ENCODE data around the gene GLIS1. TPM values are rescaled to one million over a fixed set of nuclear protein-coding genes. Genes with fewer than 3 reads are reported as not detected.

GLIS1 gene
- total RNA-seq, 1 donor, result 2.9 TPM

DNA sequence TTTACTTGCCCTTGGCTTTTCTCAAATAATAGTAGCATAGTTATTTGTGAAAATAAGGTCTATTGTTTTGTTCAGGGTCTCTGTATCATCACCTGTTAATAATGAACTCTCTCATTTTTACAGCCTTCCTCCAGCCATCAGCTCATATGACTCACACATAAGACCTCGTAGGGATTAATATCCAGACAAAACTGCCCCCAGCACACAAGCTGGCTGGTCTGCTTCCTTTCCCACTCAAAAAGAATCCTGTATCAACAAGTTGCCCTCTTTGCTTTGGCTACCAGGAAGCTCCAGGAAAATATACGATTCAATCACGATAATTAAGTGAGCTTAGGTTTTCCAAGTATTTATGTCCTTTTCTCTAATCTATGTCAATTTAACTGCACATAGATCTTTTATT lies 160.6 kb downstream of the GLIS1 start:
- Histone ChIP-seq H3K4me3 (ENCODE audit: insufficient read depth, low read length) (no peak overlapping the region), H3K4me1 (ENCODE audit: insufficient read depth, low read length) (no peaks in the 10 kb centered on the region), H3K27ac (ENCODE audit: low read depth, low read length) (no peak overlapping the region), H3K9me3 (ENCODE audit: low read depth, low read length) (no peaks in the 10 kb centered on the region), H2AFZ (ENCODE audit: low read length) (no peak overlapping the region), H3K27me3 (ENCODE audit: insufficient read depth, low read length) (no peaks in the 10 kb centered on the region), H4K20me1 (ENCODE audit: insufficient read depth, low read length) (peaks cover 20% of the 10 kb centered on the region), H3K36me3 (ENCODE audit: insufficient read depth, low read length) (no peaks in the 10 kb centered on the region), H3K79me2 (ENCODE audit: insufficient read depth, low read length) (no peaks in the 10 kb centered on the region), H3K4me2 (ENCODE audit: insufficient read depth, low read length) (no peak overlapping the region)
- no peak for TF ChIP-seq CTCF (IDR thresholded peaks at IDR 0.05; ENCODE audit: extremely low read depth, low read depth, low read length)
- no peak for DNase-seq (ENCODE audit: insufficient read length, low spot score, missing footprints)

GRCh38 chr1:53577761-53578100 lies 161.2 kb downstream of the GLIS1 start:
- no peak overlapping the region for H2AFZ ChIP-seq (ENCODE audit: low read length)
- H3K4me3 ChIP-seq (ENCODE audit: insufficient read depth, low read length), result no peak overlapping the region
- H3K4me2 ChIP-seq (ENCODE audit: insufficient read depth, low read length), result no peak overlapping the region
- H3K27me3 ChIP-seq (ENCODE audit: insufficient read depth, low read length), result no peaks in the 10 kb centered on the region
- no peaks in the 10 kb centered on the region for H3K36me3 ChIP-seq (ENCODE audit: insufficient read depth, low read length)
- H3K79me2 ChIP-seq (ENCODE audit: insufficient read depth, low read length), result no peaks in the 10 kb centered on the region
- H3K9me3 ChIP-seq (ENCODE audit: low read depth, low read length), result no peaks in the 10 kb centered on the region
- no peak overlapping the region for H3K27ac ChIP-seq (ENCODE audit: low read depth, low read length)
- no peaks in the 10 kb centered on the region for H3K4me1 ChIP-seq (ENCODE audit: insufficient read depth, low read length)
- H4K20me1 ChIP-seq (ENCODE audit: insufficient read depth, low read length), result peaks cover 20% of the 10 kb centered on the region
- peak; percentile 45 for DNase-seq (ENCODE audit: insufficient read length, low spot score, missing footprints)
- no peak for TF ChIP-seq CTCF (IDR thresholded peaks at IDR 0.05; ENCODE audit: extremely low read depth, low read depth, low read length)

- no peak for DNase-seq (ENCODE audit: insufficient read length, low spot score, missing footprints)
- no peaks in the 10 kb centered on the region for H3K79me2 ChIP-seq (ENCODE audit: insufficient read depth, low read length)
- H3K9me3 ChIP-seq (ENCODE audit: low read depth, low read length), result no peaks in the 10 kb centered on the region
- no peaks in the 10 kb centered on the region for H3K4me1 ChIP-seq (ENCODE audit: insufficient read depth, low read length)
- TF ChIP-seq CTCF (IDR thresholded peaks at IDR 0.05; ENCODE audit: extremely low read depth, low read depth, low read length), result no peak
- no peak overlapping the region for H3K27ac ChIP-seq (ENCODE audit: low read depth, low read length)
- no peaks in the 10 kb centered on the region for H3K36me3 ChIP-seq (ENCODE audit: insufficient read depth, low read length)
- peaks cover 20% of the 10 kb centered on the region for H4K20me1 ChIP-seq (ENCODE audit: insufficient read depth, low read length)
- no peak overlapping the region for H3K4me3 ChIP-seq (ENCODE audit: insufficient read depth, low read length)
- no peak overlapping the region for H2AFZ ChIP-seq (ENCODE audit: low read length)
- no peak overlapping the region for H3K4me2 ChIP-seq (ENCODE audit: insufficient read depth, low read length)
- H3K27me3 ChIP-seq (ENCODE audit: insufficient read depth, low read length), result no peaks in the 10 kb centered on the region
Measured at GRCh38 chr1:53576866-53577760, 161.9 kb downstream of the GLIS1 start.

DNA sequence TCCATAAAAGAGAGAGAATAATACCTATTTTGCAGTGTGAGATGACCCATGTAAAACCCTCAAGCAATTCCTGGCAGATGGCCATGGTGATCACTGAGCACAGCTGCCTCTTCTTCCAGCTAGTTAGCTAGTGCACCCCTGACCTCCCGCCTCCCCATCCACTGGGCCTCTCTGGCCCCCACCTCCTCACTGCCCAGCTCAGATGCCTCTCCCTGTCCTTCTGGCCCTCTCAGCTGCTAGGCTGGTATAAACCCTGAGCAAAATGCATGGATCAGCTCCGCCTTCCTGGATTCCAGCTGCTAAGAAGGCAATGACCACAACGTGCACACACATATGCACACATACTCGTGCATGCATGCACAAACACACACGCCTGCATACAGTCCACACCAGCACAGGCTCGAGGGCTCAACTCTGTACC lies 162.6 kb downstream of the GLIS1 start:
- DNase-seq (ENCODE audit: insufficient read length, low spot score, missing footprints), result no peak
- Histone ChIP-seq H3K4me1 (ENCODE audit: insufficient read depth, low read length) (no peaks in the 10 kb centered on the region), H3K27ac (ENCODE audit: low read depth, low read length) (no peak overlapping the region), H3K79me2 (ENCODE audit: insufficient read depth, low read length) (no peaks in the 10 kb centered on the region), H3K9me3 (ENCODE audit: low read depth, low read length) (no peaks in the 10 kb centered on the region), H3K36me3 (ENCODE audit: insufficient read depth, low read length) (no peaks in the 10 kb centered on the region), H3K4me3 (ENCODE audit: insufficient read depth, low read length) (no peak overlapping the region), H3K4me2 (ENCODE audit: insufficient read depth, low read length) (no peak overlapping the region), H3K27me3 (ENCODE audit: insufficient read depth, low read length) (no peaks in the 10 kb centered on the region), H4K20me1 (ENCODE audit: insufficient read depth, low read length) (peaks cover 20% of the 10 kb centered on the region), H2AFZ (ENCODE audit: low read length) (no peak overlapping the region)
- no peak for TF ChIP-seq CTCF (IDR thresholded peaks at IDR 0.05; ENCODE audit: extremely low read depth, low read depth, low read length)

Data from osteoblast (primary cell).